OCI-M2 (cell line): ENCODE measurements around the gene TMEM132D.

Experiments used
- DNase-seq: peaks from one replicate; lab custom pipeline; 2025; ENCODE audit not compliant: unreplicated experiment; lab: John Stamatoyannopoulos, UW

Gene TMEM132D

GRCh38 chr12:129294868-129295267 lies 609.0 kb downstream of the TMEM132D start:
- no peak for DNase-seq

- DNase-seq = no peak
These were observed 624.1 kb downstream of the TMEM132D start for GRCh38 chr12:129279771-129280170.

GRCh38 chr12:129276361-129277060 lies 627.3 kb downstream of the TMEM132D start:
- no peak for DNase-seq

GRCh38 chr12:129269756-129270495 lies 633.9 kb downstream of the TMEM132D start:
- DNase-seq = no peak

GRCh38 chr12:129258781-129259318 lies 645.0 kb downstream of the TMEM132D start:
- no peak for DNase-seq

- DNase-seq = no peak
These were observed 646.3 kb downstream of the TMEM132D start for GRCh38 chr12:129257524-129257923.

- no peak for DNase-seq
These were observed 657.2 kb downstream of the TMEM132D start for GRCh38 chr12:129246630-129247029.

GRCh38 chr12:129245769-129246168 lies 658.1 kb downstream of the TMEM132D start:
- no peak for DNase-seq

GRCh38 chr12:129241852-129242251 lies 662.0 kb downstream of the TMEM132D start:
- no peak for DNase-seq

GRCh38 chr12:129237881-129238280 lies 665.9 kb downstream of the TMEM132D start:
- DNase-seq = no peak

GRCh38 chr12:129234209-129234608 lies 669.6 kb downstream of the TMEM132D start:
- no peak for DNase-seq

GRCh38 chr12:129231491-129231890 lies 672.3 kb downstream of the TMEM132D start:
- DNase-seq = no peak

- DNase-seq = no peak
These were observed 672.8 kb downstream of the TMEM132D start for GRCh38 chr12:129230995-129231394.

- DNase-seq = no peak
These were observed 677.0 kb downstream of the TMEM132D start for GRCh38 chr12:129226851-129227250.

GRCh38 chr12:129226005-129226404 lies 677.8 kb downstream of the TMEM132D start:
- DNase-seq = no peak

GRCh38 chr12:129215556-129215955 lies 688.3 kb downstream of the TMEM132D start:
- no peak for DNase-seq

- DNase-seq = no peak
These were observed 690.3 kb downstream of the TMEM132D start for GRCh38 chr12:129213551-129213950.

- DNase-seq = no peak
These were observed 691.8 kb downstream of the TMEM132D start for GRCh38 chr12:129211862-129212630.

- DNase-seq = no peak
These were observed 695.3 kb downstream of the TMEM132D start for GRCh38 chr12:129208566-129208965.

GRCh38 chr12:129207084-129207483 lies 696.7 kb downstream of the TMEM132D start:
- DNase-seq = no peak

- DNase-seq = no peak
These were observed 700.4 kb downstream of the TMEM132D start for GRCh38 chr12:129203456-129203855.
